Testis (tissue), 2 donors: ENCODE results near the gene TCF20.

Source experiments
- CTCF ChIP-seq, 3 experiments: fragments of 450-650 bp in 2 of 3; fragments of 200-600 bp in 1 of 3; sonication (generic) in 1 of 3; IDR thresholded peaks; one replicate each; pipeline ENCODE4 v1.5.1; 2016 to 2019; ENCODE audit warnings: antibody characterized with exemption in 3 of 3, mild to moderate bottlenecking in 2 of 3, moderate library complexity in 1 of 3
- POLR2A ChIP-seq: fragments of 450-650 bp; IDR thresholded peaks from one replicate; pipeline ENCODE4 v1.6.1; 2017; ENCODE audit warnings: antibody characterized with exemption, mild to moderate bottlenecking, moderate library complexity

GRCh38 chr22:42313204-42313603 lies 42.8 kb upstream of the TCF20 start:
- TF ChIP-seq CTCF (IDR thresholded peaks at IDR 0.05) (no peak), POLR2A (no peak)
